Measurements from ENCODE around the gene DDX54.

DNA sequence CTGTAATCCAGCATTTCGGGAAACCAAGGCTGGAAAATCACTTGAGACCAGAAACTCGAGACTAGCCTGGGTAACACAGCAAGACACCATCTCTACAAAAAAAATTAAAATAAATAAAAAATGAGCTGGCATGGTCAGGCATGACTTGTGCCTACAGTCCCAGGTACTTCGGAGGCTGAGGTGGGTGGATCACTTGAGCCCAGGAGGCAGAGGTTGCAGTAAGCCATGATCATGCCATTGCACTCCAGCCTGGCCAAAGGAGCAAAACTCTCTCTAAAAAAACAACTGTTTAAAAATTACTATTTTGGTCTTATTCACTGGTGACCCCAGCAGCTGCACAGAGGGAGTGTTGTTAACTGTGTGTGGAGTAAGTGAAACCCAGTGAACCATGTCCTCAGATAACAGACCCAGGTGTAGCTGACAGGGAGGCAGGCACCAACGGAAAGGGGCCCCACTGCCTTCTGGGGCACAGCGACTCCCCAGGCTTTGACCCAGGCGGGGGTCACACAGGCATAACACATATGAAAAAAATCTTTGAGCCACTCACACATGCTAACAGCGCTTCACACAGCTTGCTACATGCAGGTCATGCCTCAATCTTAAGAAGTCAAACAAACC, 12.1 kb downstream of the DDX54 start:
- no peak for TF ChIP-seq SP1 (IDR thresholded peaks at IDR 0.05; ENCODE audit: low read depth, low read length)
- TF ChIP-seq, protein P1, sequence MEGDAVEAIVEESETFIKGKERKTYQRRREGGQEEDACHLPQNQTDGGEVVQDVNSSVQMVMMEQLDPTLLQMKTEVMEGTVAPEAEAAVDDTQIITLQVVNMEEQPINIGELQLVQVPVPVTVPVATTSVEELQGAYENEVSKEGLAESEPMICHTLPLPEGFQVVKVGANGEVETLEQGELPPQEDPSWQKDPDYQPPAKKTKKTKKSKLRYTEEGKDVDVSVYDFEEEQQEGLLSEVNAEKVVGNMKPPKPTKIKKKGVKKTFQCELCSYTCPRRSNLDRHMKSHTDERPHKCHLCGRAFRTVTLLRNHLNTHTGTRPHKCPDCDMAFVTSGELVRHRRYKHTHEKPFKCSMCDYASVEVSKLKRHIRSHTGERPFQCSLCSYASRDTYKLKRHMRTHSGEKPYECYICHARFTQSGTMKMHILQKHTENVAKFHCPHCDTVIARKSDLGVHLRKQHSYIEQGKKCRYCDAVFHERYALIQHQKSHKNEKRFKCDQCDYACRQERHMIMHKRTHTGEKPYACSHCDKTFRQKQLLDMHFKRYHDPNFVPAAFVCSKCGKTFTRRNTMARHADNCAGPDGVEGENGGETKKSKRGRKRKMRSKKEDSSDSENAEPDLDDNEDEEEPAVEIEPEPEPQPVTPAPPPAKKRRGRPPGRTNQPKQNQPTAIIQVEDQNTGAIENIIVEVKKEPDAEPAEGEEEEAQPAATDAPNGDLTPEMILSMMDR (IDR thresholded peaks at IDR 0.05; ENCODE audit: control extremely low read depth in 1 of 3, insufficient read depth in 1 of 3, low read depth in 1 of 3, low read length in 3 of 3) = no peak
- no peak for TF ChIP-seq NRF1 (IDR thresholded peaks at IDR 0.05; ENCODE audit: low read depth, low read length)
- no peak for TF ChIP-seq EP300 (IDR thresholded peaks at IDR 0.05; ENCODE audit: borderline replicate concordance in 1 of 2, low read depth in 2 of 2, low read length in 2 of 2)
- TF ChIP-seq, protein P2, sequence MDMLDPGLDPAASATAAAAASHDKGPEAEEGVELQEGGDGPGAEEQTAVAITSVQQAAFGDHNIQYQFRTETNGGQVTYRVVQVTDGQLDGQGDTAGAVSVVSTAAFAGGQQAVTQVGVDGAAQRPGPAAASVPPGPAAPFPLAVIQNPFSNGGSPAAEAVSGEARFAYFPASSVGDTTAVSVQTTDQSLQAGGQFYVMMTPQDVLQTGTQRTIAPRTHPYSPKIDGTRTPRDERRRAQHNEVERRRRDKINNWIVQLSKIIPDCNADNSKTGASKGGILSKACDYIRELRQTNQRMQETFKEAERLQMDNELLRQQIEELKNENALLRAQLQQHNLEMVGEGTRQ (IDR thresholded peaks at IDR 0.05; ENCODE audit: low read length) = no peak
- TF ChIP-seq EZH2 (IDR thresholded peaks at IDR 0.05; ENCODE audit: low read depth, low read length, severe bottlenecking) = no peak
- no peak for TF ChIP-seq MAFK (IDR thresholded peaks at IDR 0.05; ENCODE audit: low read depth, low read length)
- TF ChIP-seq FOSL1 (IDR thresholded peaks at IDR 0.05; ENCODE audit: insufficient read depth, low read depth, low read length) = no peak
- TF ChIP-seq SUZ12 (IDR thresholded peaks at IDR 0.05; ENCODE audit: low read length) = no peak
- no peak for TF ChIP-seq POLR2AphosphoS5 (IDR thresholded peaks at IDR 0.05; ENCODE audit: low read depth, low read length)
